K562 (cell line): Measurements from ENCODE around the gene SH2B2. TPM values are rescaled to one million over a fixed set of nuclear protein-coding genes. Genes with fewer than 3 reads are reported as not detected.

Source experiments
- ARID3A ChIP-seq: IDR thresholded peaks from 2 replicates; pipeline ENCODE4 v1.6.1; 2012; ENCODE audit warnings: low read depth, low read length, improper control_type of control experiment, borderline replicate concordance
- CUX1 ChIP-seq: fragments of 200-800 bp; sonication (Bioruptor generic); IDR thresholded peaks from 2 replicates; pipeline ENCODE4 v1.6.1; 2016; ENCODE audit warnings: missing genetic modification characterization, missing compliant biosample characterization
- KLF16 ChIP-seq: IDR thresholded peaks from 2 replicates; pipeline ENCODE4 v1.6.1; 2016; ENCODE audit warnings: antibody characterized with exemption
- NELFE ChIP-seq: IDR thresholded peaks from 2 replicates; pipeline ENCODE4 v1.6.1; 2011; ENCODE audit warnings: mild to moderate bottlenecking; ENCODE audit not compliant: insufficient read depth, insufficient read length
- SNIP1 ChIP-seq: fragments of 450-650 bp; IDR thresholded peaks from 2 replicates; pipeline ENCODE4 v1.7.1; 2017; ENCODE audit warnings: low read depth, mild to moderate bottlenecking
- SP1 ChIP-seq: sonication (generic); formaldehyde crosslinking; IDR thresholded peaks from 2 replicates; pipeline ENCODE4 v1.8.1; 2022; ENCODE audit warnings: mild to moderate bottlenecking, missing genetic modification reagents
- TAF9B ChIP-seq: fragments of 450-650 bp; IDR thresholded peaks from 2 replicates; pipeline ENCODE4 v1.6.1; 2018; ENCODE audit warnings: mild to moderate bottlenecking; ENCODE audit not compliant: partially characterized antibody
- TRIM25 ChIP-seq: fragments of 450-650 bp; IDR thresholded peaks from 2 replicates; pipeline ENCODE4 v1.7.0; 2016; ENCODE audit warnings: borderline replicate concordance
- ZNF197 ChIP-seq: fragments of 200-800 bp; sonication (Bioruptor generic); IDR thresholded peaks from 2 replicates; pipeline ENCODE4 v1.6.1; 2016; ENCODE audit warnings: low read depth, missing genetic modification characterization, missing compliant biosample characterization
- ZNF609 ChIP-seq: sonication (generic); formaldehyde crosslinking; IDR thresholded peaks from 2 replicates; pipeline ENCODE4 v1.8.1; 2023; ENCODE audit warnings: missing genetic modification reagents, mild to moderate bottlenecking, borderline replicate concordance
- ZNF668 ChIP-seq: fragments of 250-450 bp; sonication (Bioruptor Pico); IDR thresholded peaks from 2 replicates; pipeline ENCODE4 v1.8.0; 2022; ENCODE audit warnings: mild to moderate bottlenecking, inconsistent platforms
- ZNF766 ChIP-seq: fragments of 200-800 bp; sonication (Bioruptor generic); conservative IDR thresholded peaks from 2 replicates; pipeline ENCODE4 v1.6.1; 2016; ENCODE audit warnings: missing genetic modification characterization, missing compliant biosample characterization
- ZSCAN32 ChIP-seq: fragments of 450-650 bp; formaldehyde crosslinking; IDR thresholded peaks from 2 replicates; pipeline ENCODE4 v1.4.0; 2020; ENCODE audit warnings: mild to moderate bottlenecking, moderate library complexity
- polyA plus RNA-seq, 8 experiments: library from polyadenylated mRNA; depleted of rRNA in 4 of 8; stranded (reverse) in 5 of 8; unstranded in 3 of 8; fragments of >200 nt; fragmentation: Nextera tagmentation in 2 of 8; fragmentation: Illumina TruSeq in 1 of 8; extraction: Ambion mirVana in 2 of 8; extraction: Trizol in 1 of 8; gene quantifications; 2 replicates each; pipeline versions ENCODE4 v1.2.1 to v1.2.3, GENCODE V29; 2011 to 2014; ENCODE audit warnings: inconsistent platforms in 1 of 8, missing spikeins in 1 of 8
- total RNA-seq, 7 experiments: library from RNA; depleted of rRNA in 6 of 7; stranded (reverse); fragments of >200 nt in 6 of 7; fragmentation: Illumina TruSeq in 2 of 7; extraction: Trizol in 2 of 7; gene quantifications; 2 replicates each; pipeline versions ENCODE4 v1.2.1 to v1.2.3, GENCODE V29; 2011 to 2021; ENCODE audit warnings: low replicate concordance in 1 of 7

The SH2B2 gene
- total and polyA plus RNA-seq, 9 of the 15 experiments (the other 6 are each of a cell fraction or from before 2014, with no cell fraction given): 0.03 to 0.89 (median 0.07) TPM; not detected in 4

GRCh38 chr7:102279537-102280400 is 6.9 kb upstream of the SH2B2 start (continued):
- TF ChIP-seq ZNF609 (CRISPR knock-in tag): no peak
- no peak for TF ChIP-seq CUX1
- TF ChIP-seq TRIM25: no peak
- TF ChIP-seq ZNF766 (CRISPR knock-in tag): no peak
- TF ChIP-seq NELFE: no peak
- no peak for TF ChIP-seq TAF9B
- peak; percentile 60; the same call in 1 of the 2 replicates for TF ChIP-seq KLF16
- no peak for TF ChIP-seq ZNF668
- no peak for TF ChIP-seq SP1 (CRISPR knock-in tag)
- TF ChIP-seq SNIP1: no peak
- TF ChIP-seq ZSCAN32: no peak
- TF ChIP-seq ZNF197 (CRISPR knock-in tag): no peak
- no peak for TF ChIP-seq ARID3A
